NCI-H1105 (cell line): Measurements from ENCODE around the gene ARFIP1.
"Not testable (repeated sequence)": the region's sequence is repeated elsewhere in the genome, so short reads cannot be mapped to it uniquely, and the experiment has no call there.

Source experiments
- DNase-seq: peaks from one replicate; lab custom pipeline; 2025; lab: John Stamatoyannopoulos, UW

Gene ARFIP1

DNA sequence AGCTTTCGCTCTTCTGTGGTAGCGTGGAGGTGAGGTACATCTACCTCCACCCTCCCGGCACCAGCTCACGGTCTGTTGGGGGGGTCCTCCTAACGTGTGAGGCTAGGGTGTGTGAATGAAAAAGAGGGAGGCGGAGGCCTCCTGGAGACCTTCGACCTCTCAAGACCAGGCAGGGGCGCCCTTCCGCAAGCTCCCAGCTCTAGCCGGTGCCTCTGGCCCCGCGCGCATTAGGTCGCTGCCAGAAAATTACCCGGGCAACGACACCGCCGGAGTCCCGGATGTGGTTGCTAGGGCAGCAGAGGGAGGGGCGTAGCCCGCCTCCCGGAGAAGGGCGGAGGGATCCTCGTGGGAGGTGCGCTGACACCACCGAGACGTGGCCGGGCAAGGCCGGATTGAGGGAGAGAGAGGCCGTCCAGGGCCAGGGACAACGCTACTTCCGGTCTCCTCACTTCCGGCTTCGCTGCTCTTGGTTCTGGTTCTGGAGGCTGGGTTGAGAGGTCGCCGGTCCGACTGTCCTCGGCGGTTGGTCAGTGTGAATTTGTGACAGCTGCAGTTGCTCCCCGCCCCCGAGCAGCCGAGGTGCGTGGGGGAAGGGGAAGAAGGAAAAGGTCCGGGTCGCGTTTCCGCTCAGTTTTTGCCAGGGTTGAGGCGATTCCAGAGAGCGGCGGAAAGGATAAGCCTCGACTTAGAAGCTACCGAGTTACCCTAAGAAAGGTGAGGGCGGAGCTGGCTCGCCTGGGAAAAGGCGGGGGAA, at the start of gene ARFIP1, which contains the start of gene TIGD4:
TSS of gene ARFIP1 (plus strand) at position 442 of the 754 bp plus-strand sequence. CDS start 49,680 bp downstream, outside the sequence.
TSS of gene TIGD4 (minus strand) at position 218 of the 754 bp plus-strand sequence. CDS start 8,726 bp downstream, outside the sequence.
- DNase-seq = peak; percentile 83

- no peak for DNase-seq
Measured at GRCh38 chr4:152731997-152732396, 47.8 kb upstream of the ARFIP1 start.

DNA sequence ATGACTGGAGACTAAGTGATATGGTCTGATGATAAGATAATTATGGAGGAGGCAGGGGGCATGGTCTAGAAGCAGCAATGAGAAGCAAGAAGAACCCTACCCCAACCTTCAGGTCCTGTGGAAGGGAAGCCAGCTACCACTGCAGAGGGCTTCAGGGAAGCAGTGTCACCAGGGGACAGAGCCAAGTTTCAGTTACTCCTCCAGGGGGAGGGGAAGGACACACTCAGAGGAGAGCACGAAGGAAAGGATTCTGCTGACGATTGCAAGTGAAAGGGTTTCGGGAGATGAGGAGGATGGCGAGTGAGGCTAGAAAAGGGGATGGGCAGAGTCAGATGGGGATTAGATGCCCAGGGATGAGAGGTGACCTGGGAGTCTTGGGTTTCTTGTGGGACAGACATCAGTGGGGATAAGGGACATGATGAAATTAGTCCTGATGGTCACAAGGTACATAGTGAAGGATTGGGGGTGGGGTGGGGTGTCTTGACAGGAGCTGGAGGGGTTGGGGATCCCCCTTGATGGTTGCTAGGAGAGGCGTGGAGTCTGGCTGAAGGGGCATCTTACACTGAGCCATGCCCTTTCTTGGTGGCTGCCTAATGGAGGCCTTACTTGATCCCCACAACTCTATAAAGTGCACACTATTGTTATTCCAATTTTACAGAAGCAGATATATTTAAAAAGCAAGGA, 45.6 kb upstream of the ARFIP1 start:
- no peak for DNase-seq

- DNase-seq = no peak
Measured at GRCh38 chr4:152734699-152735050, 45.1 kb upstream of the ARFIP1 start.

DNA sequence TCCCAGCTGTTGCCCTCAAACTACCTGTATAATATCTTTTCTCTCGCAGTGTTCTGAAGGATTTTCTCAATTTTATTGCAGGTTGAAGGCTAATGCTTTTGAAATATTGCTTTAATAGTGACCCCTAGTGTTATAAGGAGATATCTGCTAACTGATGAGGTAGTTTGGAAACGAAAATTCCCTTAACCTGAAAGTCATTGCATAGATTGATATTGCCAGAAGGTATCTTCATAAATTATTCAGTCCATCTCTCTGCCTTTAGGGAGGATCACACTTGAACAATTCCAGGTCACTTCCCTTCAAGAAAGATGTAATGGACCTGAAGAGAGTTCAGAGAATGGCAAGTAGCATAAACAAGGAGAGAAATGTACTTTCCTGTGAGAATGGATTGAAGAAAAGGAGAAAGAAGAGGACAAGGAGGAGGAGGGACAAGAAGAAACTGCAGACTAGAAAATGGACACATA, 44.3 kb upstream of the ARFIP1 start:
- peak; percentile 4 for DNase-seq

GRCh38 chr4:152735906-152736305, 43.8 kb upstream of the ARFIP1 start:
- no peak for DNase-seq

DNA sequence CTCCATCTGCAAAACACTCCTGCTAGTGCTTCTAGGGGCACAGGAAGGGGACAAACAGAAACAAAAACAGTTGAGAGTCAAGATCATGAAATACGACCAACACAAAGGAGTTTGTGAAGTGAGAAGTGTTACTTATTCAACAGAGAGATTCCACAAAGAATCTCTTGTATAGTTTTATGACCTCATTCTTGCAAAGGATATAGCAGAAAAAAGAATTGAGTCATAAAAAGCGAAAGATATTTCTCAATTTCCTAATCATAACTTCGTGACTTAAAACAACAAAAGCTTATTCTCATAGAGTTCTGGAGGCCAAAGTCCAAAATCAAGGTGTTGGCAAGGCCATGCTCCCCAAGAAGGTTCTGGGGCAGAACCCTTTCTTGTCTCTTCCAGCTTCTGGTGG, 40.9 kb upstream of the ARFIP1 start:
- no peak for DNase-seq

- no peak for DNase-seq
Measured at GRCh38 chr4:152747444-152747843, 32.3 kb upstream of the ARFIP1 start.

GRCh38 chr4:152748619-152749018, 31.1 kb upstream of the ARFIP1 start:
- no peak for DNase-seq

DNA sequence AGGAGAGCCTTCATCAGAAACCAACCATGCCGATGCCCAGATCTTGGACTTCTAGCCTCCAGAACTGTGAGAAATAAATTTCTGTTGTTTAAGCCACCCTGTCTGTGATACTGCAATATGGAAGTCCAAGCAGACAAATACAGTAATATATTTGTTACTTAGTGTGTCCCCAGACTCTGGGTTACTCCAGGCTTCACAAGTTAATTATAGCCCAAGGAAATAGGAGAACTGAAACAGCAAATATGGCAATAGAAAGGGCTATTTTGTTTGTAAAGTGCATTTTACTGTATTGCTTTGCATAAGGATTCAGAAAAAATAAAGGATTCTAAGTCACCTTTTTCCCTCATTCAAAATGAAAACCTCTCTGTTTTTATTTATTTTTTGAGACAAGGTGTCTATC, 16.0 kb upstream of the ARFIP1 start:
- no peak for DNase-seq

DNA sequence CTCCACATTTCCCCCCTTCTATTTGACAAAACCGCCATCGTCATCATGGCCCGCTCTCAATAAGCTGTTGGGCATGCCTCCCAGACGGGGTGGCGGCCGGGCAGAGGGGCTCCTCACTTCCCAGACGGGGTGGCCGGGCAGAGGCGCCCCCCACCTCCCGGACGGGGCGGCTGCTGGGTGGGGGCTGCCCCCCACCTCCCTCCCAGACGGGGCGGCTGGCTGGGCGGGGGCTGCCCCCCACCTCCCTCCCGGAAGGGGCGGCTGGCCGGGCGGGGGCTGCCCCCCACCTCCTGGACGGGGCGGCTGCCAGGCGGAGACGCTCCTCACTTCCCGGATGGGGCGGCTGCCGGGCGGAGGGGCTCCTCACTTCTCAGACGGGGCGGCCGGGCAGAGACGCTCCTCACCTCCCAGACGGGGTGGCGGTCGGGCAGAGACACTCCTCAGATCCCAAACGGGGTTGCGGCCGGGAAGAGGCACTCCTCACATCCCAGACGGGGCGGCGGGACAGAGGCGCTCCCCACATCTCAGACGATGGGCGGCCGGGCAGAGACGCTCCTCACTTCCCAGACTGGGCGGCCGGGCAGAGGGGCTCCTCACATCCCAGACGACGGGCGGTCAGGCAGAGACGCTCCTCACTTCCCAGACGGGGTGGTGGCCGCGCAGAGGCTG, 14.6 kb upstream of the ARFIP1 start:
- DNase-seq = not testable (repeated sequence)

DNA sequence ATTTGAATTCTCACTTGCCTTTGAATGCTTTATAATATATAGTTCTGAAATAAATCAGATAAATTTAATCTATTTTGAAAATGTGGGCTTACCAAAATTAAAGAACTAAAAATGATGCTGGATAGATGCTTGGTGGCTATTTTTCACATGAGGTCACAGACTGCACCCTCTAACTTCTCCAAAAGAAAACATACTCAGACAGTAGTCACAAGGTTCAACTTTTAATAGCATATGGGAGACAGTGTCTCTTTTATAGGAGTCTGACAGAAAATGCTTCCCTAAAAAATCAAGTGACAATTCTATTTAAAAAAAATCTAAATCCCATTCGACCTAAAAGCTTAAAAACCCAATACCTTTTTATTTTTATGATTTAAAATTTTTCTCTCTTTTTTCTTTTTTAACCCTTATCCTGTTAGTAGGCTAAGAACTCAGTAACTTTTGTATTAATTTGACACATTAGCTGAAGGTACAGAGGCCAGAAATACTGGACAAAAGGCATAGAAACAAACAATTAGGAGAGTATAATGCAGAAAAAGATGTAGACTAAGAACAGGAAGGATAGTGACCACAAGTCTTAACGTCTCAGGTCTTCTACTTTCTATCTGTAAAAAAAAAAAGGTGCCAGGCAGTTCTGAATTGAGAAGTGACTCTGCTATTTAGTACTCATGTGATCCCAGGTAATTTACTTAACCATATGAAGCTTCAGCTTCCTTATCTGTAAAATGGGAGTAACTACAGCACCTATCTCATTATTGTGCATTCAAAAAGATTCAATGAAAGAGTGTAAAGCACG, 7.8 kb upstream of the ARFIP1 start:
- no peak for DNase-seq

DNA sequence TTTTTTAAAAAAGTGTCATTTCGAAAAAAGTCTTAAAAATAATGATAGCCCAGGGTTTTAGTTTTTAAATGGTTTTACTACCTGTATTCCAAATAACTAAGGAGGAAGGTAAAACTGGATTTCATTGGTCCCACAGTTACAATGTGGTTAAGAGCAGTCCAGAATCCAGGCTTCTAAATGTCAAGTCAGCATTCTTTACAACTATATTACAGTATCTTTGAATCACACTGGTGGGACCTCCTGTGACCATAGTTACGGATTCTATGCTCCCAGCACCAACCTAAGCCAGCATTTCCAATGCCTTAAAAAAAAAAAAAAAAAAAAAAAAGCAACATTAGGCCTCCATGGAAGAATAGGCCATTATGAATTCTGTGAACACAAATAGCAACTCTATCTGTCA, 6.4 kb upstream of the ARFIP1 start:
- DNase-seq = no peak

- DNase-seq = no peak
Measured at GRCh38 chr4:152773953-152774352, 5.8 kb upstream of the ARFIP1 start.

- DNase-seq = no peak
Measured at GRCh38 chr4:152776352-152776751, 3.4 kb upstream of the ARFIP1 start.

DNA sequence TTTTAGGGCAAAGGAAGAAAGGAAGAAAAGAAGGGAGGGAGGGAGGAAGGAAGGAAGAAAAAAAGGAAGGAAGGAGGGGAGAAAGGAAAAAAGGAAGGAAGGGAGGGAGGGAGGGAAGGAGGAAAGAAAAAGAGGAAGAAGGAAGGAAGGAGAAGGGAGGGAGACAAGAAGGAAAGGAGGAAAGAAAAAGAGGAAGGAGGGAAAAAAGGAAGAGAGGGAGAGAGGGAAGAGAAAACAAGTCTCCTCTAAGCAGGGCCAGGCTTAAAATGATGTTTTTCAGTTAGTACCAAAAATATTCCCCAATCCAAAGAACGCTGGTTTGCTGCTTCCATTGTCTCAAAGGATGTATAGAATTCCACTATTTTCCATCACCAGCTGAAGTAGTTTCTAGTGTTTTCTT, 2.3 kb upstream of the ARFIP1 start:
- no peak for DNase-seq

GRCh38 chr4:152778656-152779512, 870 bp upstream of the ARFIP1 start:
- no peak for DNase-seq

GRCh38 chr4:152780267-152780778, 569 bp downstream of the ARFIP1 start:
- no peak for DNase-seq

GRCh38 chr4:152784490-152785350, 5.0 kb downstream of the ARFIP1 start:
- no peak for DNase-seq
